Epidermal melanocyte (primary cell): ENCODE data around the gene SYNJ1.
"Not testable (repeated sequence)": the region's sequence is repeated elsewhere in the genome, so short reads cannot be mapped to it uniquely, and the experiment has no call there.

ENCODE experiments used
- DNase-seq: peaks from one replicate; pipeline ENCODE4 v3.0.0; 2011; ENCODE audit warnings: low spot score; ENCODE audit not compliant: insufficient read length

The SYNJ1 gene

GRCh38 chr21:32727687-32728455, at the start of gene SYNJ1:
TSS of gene SYNJ1 (minus strand) at chr21:32728013. CDS start at chr21:32726895, 1,118 bp downstream.
- DNase-seq: peak; percentile 87

- DNase-seq: no peak
These were observed 49.5 kb upstream of the SYNJ1 start for GRCh38 chr21:32777269-32777668.

GRCh38 chr21:32776743-32777142, 48.9 kb upstream of the SYNJ1 start:
- DNase-seq: no peak

GRCh38 chr21:32773048-32773344, 45.2 kb upstream of the SYNJ1 start:
- not testable (repeated sequence) for DNase-seq

DNA sequence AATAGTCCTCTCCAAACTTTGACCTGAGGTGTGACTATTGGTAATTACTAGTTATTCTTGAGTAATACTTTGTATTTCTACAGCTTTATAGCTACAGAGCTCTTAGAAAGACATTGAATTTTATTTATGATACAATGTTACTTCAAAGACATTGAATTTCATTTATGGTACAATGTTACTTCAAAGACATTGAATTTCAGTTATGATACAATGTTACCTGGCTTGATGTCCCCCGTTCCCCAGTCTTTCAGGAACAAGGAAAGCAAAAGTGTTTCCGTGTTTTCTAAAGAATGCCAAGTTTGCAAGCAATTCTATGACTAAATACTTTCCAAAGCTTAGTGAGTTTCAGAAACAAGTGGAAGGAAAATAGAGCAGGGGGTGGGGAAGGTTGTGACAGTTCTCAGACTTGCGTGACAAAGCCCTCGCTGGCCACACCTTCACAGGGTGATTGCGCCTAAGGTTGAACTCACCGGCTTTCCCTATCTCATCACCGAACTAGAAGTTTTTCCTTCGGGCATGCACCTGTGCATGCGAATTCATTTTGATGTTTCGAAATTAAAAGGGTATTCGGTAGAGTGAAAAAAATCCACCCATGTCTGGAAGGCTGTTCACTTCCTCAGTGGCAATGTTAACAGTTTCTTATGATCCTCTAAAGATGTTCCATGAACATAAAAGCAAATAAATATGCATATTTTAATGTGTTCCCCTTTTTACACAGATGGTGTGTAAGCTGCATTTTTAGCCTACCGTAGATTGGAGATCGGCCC, 44.7 kb upstream of the SYNJ1 start:
- no peak for DNase-seq

DNA sequence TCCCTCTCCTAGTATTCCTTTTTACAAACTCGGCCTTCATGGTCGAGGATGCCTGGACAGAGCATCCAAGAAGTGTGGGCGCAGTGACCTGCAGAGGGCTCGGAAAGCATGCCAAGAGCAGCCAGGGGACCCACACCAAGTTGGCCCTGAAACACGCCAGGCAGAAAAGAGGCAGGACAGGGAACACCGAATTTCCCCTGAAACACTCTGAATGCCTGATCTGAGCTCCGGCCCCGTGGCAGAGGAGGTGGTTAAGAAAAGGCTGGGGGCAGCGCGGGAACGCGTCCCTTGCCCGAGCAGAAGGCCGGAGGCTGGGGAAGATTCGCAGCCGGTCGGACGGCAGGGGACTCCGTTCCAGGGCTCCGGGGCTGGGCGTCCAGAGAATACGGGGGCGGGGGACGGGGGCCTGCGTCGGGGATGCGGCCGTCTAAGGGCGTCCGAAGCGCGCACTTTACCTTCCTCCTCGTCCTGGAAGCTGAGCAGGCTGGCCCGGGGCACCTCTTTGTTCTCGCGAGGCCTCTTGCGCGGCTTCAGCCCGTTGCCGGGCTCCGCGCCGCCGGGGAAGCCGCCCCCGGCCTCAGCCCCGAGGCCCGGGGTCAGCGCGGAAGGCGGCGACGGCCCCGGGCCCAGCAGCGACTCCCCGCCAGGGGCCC, 43.2 kb upstream of the SYNJ1 start:
- DNase-seq: peak; percentile 27

- DNase-seq: no peak
These were observed 40.7 kb upstream of the SYNJ1 start for GRCh38 chr21:32768530-32768929.

- no peak for DNase-seq
These were observed 37.2 kb upstream of the SYNJ1 start for GRCh38 chr21:32765058-32765457.

DNA sequence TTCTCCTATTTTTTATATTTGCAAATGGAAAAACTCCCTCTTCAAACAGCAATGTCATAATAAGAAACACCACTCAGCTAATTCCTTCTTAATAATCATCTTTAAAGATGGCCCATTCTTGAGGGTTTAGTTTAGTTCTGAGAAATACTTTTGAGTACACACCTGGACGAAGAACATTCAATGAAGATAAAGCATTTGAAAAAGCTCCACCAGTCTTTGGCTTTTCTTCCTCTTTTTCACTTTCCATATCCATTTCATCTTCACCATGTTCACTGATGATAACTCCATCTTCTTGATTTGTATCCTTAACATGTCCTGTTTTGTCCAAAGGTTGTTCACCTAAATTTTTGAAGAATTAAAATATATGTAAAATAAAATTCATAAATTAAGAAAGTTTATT, 36.4 kb upstream of the SYNJ1 start:
- no peak for DNase-seq

DNA sequence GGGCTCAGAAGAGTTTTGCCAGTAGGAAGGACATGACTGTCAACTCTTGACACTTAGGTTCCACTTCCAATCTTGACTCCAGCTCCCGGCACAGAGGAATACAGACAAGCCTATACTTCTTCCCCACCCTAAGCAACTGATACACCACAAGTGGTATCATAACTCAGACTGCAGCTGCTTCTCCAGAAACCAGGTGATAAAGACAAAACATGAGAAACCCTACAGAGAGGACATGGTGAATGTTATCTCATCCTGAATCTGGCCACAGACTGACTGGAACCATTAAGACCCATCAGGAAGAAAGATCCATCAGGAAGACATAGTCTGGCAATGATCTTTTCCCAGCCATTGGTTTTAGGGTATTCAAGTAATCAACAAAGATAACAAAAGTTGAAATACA, 30.0 kb upstream of the SYNJ1 start:
- DNase-seq: no peak

DNA sequence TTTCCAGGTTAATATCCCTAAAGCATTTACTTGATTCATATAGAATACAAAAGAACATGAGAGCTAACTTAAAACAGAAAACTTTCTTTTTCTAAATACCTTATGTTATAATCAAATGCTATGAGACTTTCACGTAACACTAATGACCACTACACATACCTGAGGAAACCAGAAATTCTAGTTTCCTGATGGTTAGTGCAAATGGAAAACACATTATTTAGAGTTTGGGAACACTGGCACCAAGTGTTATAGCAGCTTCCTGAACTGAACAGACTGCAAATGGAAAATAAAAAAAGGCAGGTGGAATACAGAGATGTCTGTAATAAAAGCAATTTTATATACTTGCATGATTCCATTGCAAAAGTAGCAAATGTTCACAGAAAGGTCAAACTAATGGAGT, 28.3 kb upstream of the SYNJ1 start:
- DNase-seq: no peak

- no peak for DNase-seq
These were observed 26.2 kb upstream of the SYNJ1 start for GRCh38 chr21:32753818-32754585.

GRCh38 chr21:32750405-32750804, 22.6 kb upstream of the SYNJ1 start:
- DNase-seq: no peak

- no peak for DNase-seq
These were observed 21.8 kb upstream of the SYNJ1 start for GRCh38 chr21:32749662-32750061.

DNA sequence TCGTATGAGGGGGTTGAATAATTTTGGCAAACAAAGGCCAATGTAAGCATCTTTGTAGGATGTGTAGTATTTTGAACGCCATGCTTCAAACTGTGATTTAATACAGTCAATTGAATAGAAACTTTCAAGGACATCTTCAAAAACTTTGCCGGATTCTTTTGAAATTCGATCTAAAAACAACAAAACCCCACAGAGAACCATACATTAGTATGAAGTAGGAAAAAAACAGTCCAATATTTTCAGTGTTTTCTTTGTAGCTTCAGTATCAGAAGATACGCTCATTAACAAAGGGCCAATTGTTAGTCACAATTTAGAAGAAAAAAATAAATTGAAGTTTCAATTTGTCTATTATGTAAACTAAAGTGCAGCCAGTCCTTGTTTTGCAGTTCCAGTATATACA, 20.7 kb upstream of the SYNJ1 start:
- no peak for DNase-seq

DNA sequence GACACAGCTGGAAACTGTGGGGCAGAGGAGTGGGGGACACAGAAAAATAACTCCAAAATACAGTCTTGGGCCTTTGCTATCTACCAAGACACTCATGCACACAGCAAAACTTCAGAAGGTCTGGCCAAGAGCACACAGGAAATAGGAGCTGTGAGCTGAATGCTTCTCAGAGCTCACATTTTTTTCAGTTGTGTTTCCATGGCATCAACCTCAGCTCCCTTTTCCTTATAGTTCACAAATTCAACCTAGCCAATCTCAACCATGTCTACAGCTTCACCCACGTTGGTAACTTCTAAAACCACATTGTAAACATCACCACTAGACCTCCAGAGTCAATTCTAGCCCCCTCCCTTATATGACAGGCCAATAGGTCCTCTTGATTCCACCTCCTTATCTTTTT, 19.6 kb upstream of the SYNJ1 start:
- DNase-seq: no peak

DNA sequence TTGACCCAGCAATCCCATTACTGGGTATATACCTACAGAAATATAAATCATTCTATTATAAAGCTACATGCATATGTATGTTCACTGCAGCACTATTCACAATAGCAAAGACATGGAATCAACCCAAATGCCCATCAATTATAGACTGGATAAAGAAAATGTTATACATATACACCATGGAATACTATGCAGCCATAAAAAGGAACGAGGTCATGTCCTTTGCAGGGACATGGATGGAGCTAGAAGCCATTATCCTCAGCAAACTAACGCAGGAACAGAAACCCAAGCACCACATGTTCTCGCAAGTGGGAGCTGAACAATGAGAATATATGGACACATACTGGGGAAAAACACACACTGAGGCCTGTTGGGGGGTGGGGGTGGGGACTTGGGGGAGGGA, 18.9 kb upstream of the SYNJ1 start:
- not testable (repeated sequence) for DNase-seq

DNA sequence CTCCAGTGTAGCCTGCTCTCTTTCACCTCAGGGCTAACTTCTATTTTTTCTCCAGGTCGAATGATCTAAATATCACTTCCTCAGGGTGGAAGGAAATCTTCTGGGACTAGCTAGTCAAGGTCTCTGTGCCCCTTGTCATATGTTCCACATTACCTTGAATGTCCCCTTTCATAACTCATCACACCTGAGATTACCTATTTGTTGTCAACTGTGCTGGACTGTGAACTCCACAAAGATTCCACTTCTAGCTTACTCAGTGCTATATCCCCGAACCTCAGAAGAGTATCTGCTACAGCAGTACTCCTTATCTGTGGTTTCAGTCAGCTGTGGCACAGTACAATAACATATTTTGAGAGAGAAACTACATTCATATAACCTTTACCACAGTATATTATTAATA, 14.6 kb upstream of the SYNJ1 start:
- no peak for DNase-seq

DNA sequence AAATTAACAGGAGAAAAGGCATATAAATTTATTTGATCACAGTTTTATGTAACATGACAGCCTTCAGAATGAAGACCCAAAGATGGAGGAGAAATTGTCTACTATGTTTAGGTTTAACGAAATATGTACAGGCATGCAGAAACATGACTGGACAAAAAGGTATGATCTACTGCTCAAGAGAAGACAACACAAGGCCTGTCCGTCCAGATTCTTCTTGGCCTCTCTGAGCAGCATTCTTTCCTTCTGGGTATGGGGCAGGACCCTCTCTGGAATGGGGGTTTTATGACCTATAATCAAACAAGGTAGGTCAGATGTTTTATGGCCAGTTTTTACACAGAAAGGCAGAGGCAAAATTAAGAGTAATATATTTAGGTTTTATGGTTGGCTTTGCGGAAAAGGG, 13.5 kb upstream of the SYNJ1 start:
- no peak for DNase-seq

- no peak for DNase-seq
These were observed 12.1 kb upstream of the SYNJ1 start for GRCh38 chr21:32739946-32740345.

DNA sequence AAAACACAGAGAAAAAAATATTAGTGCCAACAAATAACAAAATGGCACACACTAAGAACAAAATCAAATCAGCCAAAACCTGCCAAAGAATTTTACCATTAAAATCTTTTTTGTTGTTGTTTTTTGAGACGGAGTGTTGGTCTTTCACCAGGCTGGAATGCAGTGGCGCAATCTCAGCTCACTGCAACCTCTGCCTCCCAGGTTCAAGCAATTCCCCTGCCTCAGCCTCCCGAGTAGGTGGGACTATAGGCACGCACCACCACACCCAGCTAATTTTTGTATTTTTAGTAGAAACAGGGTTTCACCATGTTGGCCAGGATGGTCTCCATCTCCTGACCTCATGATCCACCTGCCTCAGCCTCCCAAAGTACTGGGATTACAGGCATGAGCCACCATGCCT, 8.3 kb upstream of the SYNJ1 start:
- not testable (repeated sequence) for DNase-seq

GRCh38 chr21:32735524-32735923, 7.7 kb upstream of the SYNJ1 start:
- DNase-seq: no peak
